Measurements from ENCODE around the gene DPYD.

Gene DPYD

GRCh38 chr1:97680894-97681293, 239.9 kb downstream of the DPYD start:
- DNase-seq (ENCODE audit: extremely low read depth, low read depth) = no peak
- no peak for TF ChIP-seq CTCF (IDR thresholded peaks at IDR 0.05; ENCODE audit: low read depth, low read length, missing control alignments)
- no peak overlapping the region for H3K4me3 ChIP-seq (replicated peaks; ENCODE audit: low read depth, low read length)

- no peak for DNase-seq (ENCODE audit: extremely low read depth, low read depth)
- TF ChIP-seq CTCF (IDR thresholded peaks at IDR 0.05; ENCODE audit: low read depth, low read length, missing control alignments) = no peak
- no peak overlapping the region for H3K4me3 ChIP-seq (replicated peaks; ENCODE audit: low read depth, low read length)
Measured at GRCh38 chr1:97680470-97680869, 240.4 kb downstream of the DPYD start.

DNA sequence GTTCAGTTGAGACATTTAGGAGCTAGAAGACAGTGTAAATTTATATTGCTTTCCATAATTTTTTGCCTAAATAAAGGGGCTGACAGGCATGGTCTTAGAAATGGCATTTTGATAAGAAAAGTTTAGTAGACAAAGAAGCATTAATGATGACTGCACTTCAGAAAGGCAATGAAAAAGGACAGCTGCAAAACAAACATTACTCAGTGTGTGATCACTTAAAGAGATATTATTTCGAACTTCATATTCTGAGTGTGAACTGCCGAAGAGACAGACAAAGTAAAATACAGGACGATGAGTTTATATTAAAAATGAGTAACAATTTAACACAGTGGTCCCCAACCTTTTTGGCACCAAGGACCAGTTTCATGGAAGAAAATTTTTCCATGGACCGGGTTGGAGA, 243.1 kb downstream of the DPYD start:
- no peak for DNase-seq (ENCODE audit: extremely low read depth, low read depth)
- no peak overlapping the region for H3K4me3 ChIP-seq (replicated peaks; ENCODE audit: low read depth, low read length)
- no peak for TF ChIP-seq CTCF (IDR thresholded peaks at IDR 0.05; ENCODE audit: low read depth, low read length, missing control alignments)

DNA sequence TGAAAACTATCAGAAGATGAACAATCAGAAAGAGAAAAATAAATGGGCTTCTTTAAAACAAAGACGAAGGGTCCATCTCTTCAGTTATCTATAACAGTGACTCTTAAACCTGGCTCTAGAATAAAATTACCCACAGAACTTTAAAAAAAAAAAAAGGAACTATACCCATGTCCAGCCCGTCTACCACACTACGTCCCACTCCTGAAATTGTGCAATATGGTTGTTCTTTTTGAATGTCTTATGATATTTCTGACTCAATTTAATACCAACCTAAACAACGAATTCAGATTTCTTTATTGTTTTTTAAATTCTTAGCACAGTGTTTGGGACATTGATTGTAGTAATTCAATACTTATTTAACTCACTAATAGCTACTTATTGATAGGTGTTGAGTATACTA, 246.3 kb downstream of the DPYD start:
- TF ChIP-seq CTCF (IDR thresholded peaks at IDR 0.05; ENCODE audit: low read depth, low read length, missing control alignments) = no peak

DNA sequence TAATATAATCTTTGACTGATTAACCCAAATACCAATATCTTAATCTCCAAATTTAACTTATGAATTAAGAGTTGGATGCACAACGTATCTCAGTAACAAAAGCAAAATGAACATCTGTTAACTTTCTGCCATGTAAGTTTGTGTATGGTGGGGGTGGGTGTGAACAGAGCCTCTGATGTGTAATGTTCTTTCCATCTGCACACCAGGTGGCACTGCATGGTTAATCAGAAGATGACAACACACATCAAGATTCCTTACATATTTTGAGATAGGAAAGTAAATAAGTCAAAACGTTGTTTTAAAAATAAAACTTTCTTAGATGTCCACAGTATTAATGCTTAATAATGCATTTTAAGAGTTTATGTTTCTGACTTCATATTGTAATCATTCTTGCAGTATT, 251.9 kb downstream of the DPYD start:
- peak; percentile 42 for DNase-seq (ENCODE audit: extremely low read depth, low read depth)
- H3K4me3 ChIP-seq (replicated peaks; ENCODE audit: low read depth, low read length) = no peak overlapping the region
- no peak for TF ChIP-seq CTCF (IDR thresholded peaks at IDR 0.05; ENCODE audit: low read depth, low read length, missing control alignments)

More for the DNA sequence above, 246.3 kb downstream of the DPYD start:
- H3K4me3 ChIP-seq (replicated peaks; ENCODE audit: low read depth, low read length) = no peak overlapping the region
- no peak for DNase-seq (ENCODE audit: extremely low read depth, low read depth)

DNA sequence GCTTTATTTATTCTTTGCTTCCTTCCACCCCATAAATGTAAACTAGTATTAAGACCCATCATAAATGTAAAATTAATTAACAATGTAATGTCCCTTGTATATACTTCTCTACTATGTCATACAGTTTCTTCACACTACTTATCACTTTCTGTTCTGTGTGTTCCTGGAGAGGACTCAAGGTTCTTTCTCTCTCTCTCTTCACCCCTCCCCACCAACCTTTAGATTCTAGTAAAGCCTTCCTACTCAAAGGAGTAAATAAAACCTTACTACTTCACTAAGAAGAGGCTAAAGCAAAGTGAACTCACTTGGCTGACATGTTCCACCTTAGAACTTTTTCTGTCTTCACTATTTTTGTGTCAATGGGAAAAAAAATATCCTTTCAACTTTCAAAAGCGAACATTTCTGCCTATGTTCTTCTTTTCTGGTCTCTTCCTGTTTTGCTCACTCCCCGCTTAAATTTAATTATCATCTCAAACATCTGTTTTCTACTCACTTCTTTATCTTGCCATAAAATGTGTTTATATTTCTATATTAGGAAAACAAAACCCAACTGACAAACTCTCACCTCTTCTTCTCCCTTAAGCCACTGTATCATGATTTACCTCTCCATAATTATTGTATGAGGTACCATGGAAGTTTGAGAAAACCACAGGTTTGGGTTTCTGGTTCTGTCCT, 260.3 kb downstream of the DPYD start:
- H3K4me3 ChIP-seq (replicated peaks; ENCODE audit: low read depth, low read length) = no peak overlapping the region
- DNase-seq (ENCODE audit: extremely low read depth, low read depth) = no peak
- TF ChIP-seq CTCF (IDR thresholded peaks at IDR 0.05; ENCODE audit: low read depth, low read length, missing control alignments) = no peak

Measured in HFF-Myc (cell line).